Measurements from ENCODE around the gene RASL11B.

RASL11B gene

GRCh38 chr4:52873861-52874343 is 11.8 kb downstream of the RASL11B start:
- DNase-seq (ENCODE audit: low read depth, low spot score): no peak

GRCh38 chr4:52874948-52875347 is 12.8 kb downstream of the RASL11B start:
- DNase-seq (ENCODE audit: low read depth, low spot score): no peak

GRCh38 chr4:52876069-52876468 is 14.0 kb downstream of the RASL11B start:
- DNase-seq (ENCODE audit: low read depth, low spot score): no peak

- DNase-seq (ENCODE audit: low read depth, low spot score): no peak
These were observed 14.9 kb downstream of the RASL11B start for GRCh38 chr4:52877036-52877435.

- no peak for DNase-seq (ENCODE audit: low read depth, low spot score)
These were observed 15.6 kb downstream of the RASL11B start for GRCh38 chr4:52877694-52878093.

GRCh38 chr4:52879471-52879870 is 17.4 kb downstream of the RASL11B start:
- no peak for DNase-seq (ENCODE audit: low read depth, low spot score)

GRCh38 chr4:52880994-52881393 is 18.9 kb downstream of the RASL11B start:
- no peak for DNase-seq (ENCODE audit: low read depth, low spot score)

- no peak for DNase-seq (ENCODE audit: low read depth, low spot score)
These were observed 21.1 kb downstream of the RASL11B start for GRCh38 chr4:52883183-52883621.

- DNase-seq (ENCODE audit: low read depth, low spot score): no peak
These were observed 21.9 kb downstream of the RASL11B start for GRCh38 chr4:52883707-52884669.

- DNase-seq (ENCODE audit: low read depth, low spot score): no peak
These were observed 22.9 kb downstream of the RASL11B start for GRCh38 chr4:52884994-52885393.

GRCh38 chr4:52889354-52889753 is 27.2 kb downstream of the RASL11B start:
- no peak for DNase-seq (ENCODE audit: low read depth, low spot score)

- no peak for DNase-seq (ENCODE audit: low read depth, low spot score)
These were observed 27.8 kb downstream of the RASL11B start for GRCh38 chr4:52889778-52890520.

GRCh38 chr4:52890521-52890791 is 28.3 kb downstream of the RASL11B start:
- no peak for DNase-seq (ENCODE audit: low read depth, low spot score)

GRCh38 chr4:52891743-52892142 is 29.6 kb downstream of the RASL11B start:
- no peak for DNase-seq (ENCODE audit: low read depth, low spot score)

GRCh38 chr4:52892880-52893279 is 30.8 kb downstream of the RASL11B start:
- no peak for DNase-seq (ENCODE audit: low read depth, low spot score)

- no peak for DNase-seq (ENCODE audit: low read depth, low spot score)
These were observed 32.3 kb downstream of the RASL11B start for GRCh38 chr4:52894443-52894842.

GRCh38 chr4:52903273-52903672 is 41.2 kb downstream of the RASL11B start:
- DNase-seq (ENCODE audit: low read depth, low spot score): no peak

GRCh38 chr4:52904421-52904820 is 42.3 kb downstream of the RASL11B start:
- DNase-seq (ENCODE audit: low read depth, low spot score): no peak

GRCh38 chr4:52907510-52907909 is 45.4 kb downstream of the RASL11B start:
- no peak for DNase-seq (ENCODE audit: low read depth, low spot score)

GRCh38 chr4:52910115-52910514 is 48.0 kb downstream of the RASL11B start:
- DNase-seq (ENCODE audit: low read depth, low spot score): no peak

GRCh38 chr4:52911684-52912294 is 49.7 kb downstream of the RASL11B start:
- no peak for DNase-seq (ENCODE audit: low read depth, low spot score)

GRCh38 chr4:52912608-52913007 is 50.5 kb downstream of the RASL11B start:
- no peak for DNase-seq (ENCODE audit: low read depth, low spot score)
